ENCODE data around the gene MARK4.
"Not testable (repeated sequence)": the region's sequence is repeated elsewhere in the genome, so short reads cannot be mapped to it uniquely, and the experiment has no call there.

MARK4 gene

GRCh38 chr19:45323671-45324081, 72.6 kb downstream of the MARK4 start:
- peak overlapping the region; percentile 22; the same call in 1 of the 2 replicates for H3K4me3 ChIP-seq (ENCODE audit: low read length)
- no peak for DNase-seq (ENCODE audit: low read depth)

DNA sequence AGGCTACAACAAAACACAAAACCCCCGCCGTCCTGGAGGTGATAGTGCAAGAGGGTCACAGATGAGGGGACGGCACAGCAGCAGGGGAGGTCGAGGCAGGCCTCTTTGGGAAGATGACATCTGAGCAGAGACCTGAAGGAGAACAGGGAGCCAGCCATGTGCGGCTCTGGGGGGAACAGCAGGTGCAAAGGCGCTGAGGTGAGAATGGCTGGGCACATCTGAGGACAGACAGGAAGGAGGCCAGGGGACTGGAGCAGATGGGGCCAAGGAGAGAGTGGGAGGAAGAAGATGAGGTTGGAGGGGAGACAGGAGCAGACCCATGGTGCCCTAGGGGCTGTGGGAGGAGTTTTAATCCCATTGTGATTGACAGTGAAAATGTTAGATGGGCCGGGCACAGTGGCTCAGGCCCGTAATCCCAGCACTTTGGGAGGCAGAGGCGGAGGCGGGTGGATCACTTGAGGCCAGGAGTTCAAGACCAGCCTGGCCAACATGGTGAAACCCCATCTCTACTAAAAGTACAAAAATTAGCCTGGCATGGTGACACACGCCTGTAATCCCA, 73.4 kb downstream of the MARK4 start:
- TF ChIP-seq CTCF (conservative IDR thresholded peaks at IDR 0.05; ENCODE audit: low read length), result no peak
- H3K4me3 ChIP-seq (ENCODE audit: low read length), result no peak overlapping the region
- DNase-seq (ENCODE audit: low read depth), result no peak

More at GRCh38 chr19:45323671-45324081, 72.6 kb downstream of the MARK4 start:
- TF ChIP-seq CTCF (conservative IDR thresholded peaks at IDR 0.05; ENCODE audit: low read length), result no peak

GRCh38 chr19:45327404-45328143, 76.5 kb downstream of the MARK4 start:
- DNase-seq (ENCODE audit: low read depth), result no peak
- TF ChIP-seq CTCF (conservative IDR thresholded peaks at IDR 0.05; ENCODE audit: low read length), result no peak
- no peak overlapping the region for H3K4me3 ChIP-seq (ENCODE audit: low read length)

DNA sequence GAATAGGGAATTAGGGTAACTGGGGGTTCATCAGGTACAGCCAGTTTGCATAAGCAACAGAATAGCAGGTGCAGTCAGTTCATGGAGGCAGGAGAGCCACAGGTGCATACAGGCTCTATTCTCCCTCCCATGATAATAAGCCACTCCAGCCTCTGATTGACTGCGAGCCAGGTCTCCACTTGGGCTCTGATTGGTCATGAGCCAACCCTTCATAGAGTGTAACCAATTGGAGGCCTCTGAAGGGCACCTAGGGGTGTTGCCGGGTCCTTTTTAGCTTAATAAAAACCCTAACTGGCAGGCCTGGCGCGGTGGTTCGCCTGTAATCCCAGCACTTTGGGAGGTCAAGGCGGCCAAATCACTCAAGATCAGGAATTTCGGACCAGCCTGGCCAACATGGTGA, 80.3 kb downstream of the MARK4 start:
- DNase-seq (ENCODE audit: low read depth), result no peak
- TF ChIP-seq CTCF (conservative IDR thresholded peaks at IDR 0.05; ENCODE audit: low read length), result no peak
- H3K4me3 ChIP-seq (ENCODE audit: low read length), result no peak overlapping the region

DNA sequence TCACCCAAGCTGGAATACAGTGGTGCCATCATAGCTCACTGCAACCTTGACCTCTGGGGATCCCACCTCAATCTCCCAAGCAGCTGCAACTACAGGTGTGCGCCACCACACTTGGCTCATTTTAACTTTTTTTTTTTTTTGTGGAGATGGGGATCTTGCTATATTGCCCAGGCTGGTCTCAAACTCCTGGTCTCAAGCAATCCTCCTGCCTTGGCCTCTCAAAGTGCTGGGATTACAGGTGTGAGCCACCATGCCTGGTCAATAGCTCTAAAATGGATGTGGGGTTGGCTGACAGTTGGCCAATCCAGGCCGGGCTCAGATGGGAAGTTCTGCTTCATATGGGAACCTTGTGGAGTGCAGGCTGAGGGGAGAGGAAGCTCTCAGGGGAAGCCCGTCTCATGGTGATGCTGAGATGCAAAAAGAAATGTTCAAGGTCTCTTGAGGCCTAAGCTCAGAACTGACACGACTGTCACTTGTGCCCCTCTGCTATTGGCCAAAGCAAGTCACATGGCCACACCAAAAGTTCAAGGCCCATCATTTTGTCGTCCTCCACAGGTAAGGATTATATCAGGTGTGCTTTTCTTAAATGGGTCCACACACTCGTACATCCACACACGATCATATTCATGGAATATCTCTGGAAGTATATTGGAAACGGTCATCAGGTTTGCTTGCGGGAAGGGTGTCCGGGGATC, 82.7 kb downstream of the MARK4 start:
- DNase-seq (ENCODE audit: low read depth), result no peak
- H3K4me3 ChIP-seq (ENCODE audit: low read length), result no peak overlapping the region
- no peak for TF ChIP-seq CTCF (conservative IDR thresholded peaks at IDR 0.05; ENCODE audit: low read length)

DNA sequence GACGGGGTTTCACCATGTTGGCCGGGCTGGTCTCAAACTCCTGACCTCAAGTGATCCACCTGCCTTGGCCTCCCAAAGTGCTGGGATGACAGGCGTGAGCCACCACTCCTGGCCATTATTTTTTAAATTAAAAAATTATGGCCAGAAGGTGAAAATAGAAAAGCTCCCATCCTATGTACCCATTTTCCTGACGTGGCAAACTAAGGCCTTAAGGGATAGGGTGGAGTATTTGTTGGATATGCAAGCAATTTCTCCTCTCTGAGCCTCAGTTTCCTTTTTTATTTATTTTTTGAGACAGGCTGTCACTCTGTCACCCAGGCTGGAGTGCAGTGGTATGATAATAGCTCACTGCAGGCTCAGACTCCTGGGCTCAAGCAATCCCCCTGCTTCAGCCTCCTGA, 83.8 kb downstream of the MARK4 start:
- not testable (repeated sequence) for H3K4me3 ChIP-seq (ENCODE audit: low read length); DNase-seq (ENCODE audit: low read depth)

- no peak for DNase-seq (ENCODE audit: low read depth)
- no peak for TF ChIP-seq CTCF (conservative IDR thresholded peaks at IDR 0.05; ENCODE audit: low read length)
Measured at GRCh38 chr19:45336696-45337251, 85.7 kb downstream of the MARK4 start.

More at GRCh38 chr19:45336696-45337251, 85.7 kb downstream of the MARK4 start:
- H3K4me3 ChIP-seq (ENCODE audit: low read length), result no peak overlapping the region

Measured in AG10803 (cell line).